Endodermal cell (in vitro differentiated cells): ENCODE measurements around the gene LAMC2. TPM values are rescaled to one million over a fixed set of nuclear protein-coding genes. Genes with fewer than 3 reads are reported as not detected.

ENCODE experiments used
- DNase-seq: peaks from one replicate; pipeline ENCODE4 v3.0.0-alpha.2; 2017
- H3K27ac ChIP-seq: 2 replicates; pipeline ENCODE4 v1.5.1; 2013; ENCODE audit warnings: mild to moderate bottlenecking, low read depth, low read length, moderate library complexity
- H3K27me3 ChIP-seq: 2 replicates; pipeline ENCODE4 v1.6.1; 2013; ENCODE audit warnings: mild to moderate bottlenecking, low read length, moderate library complexity; ENCODE audit not compliant: insufficient read depth, control insufficient read depth, poor library complexity, severe bottlenecking
- H3K36me3 ChIP-seq: 2 replicates; pipeline ENCODE4 v1.7.0; 2013; ENCODE audit warnings: mild to moderate bottlenecking, low read length, moderate library complexity; ENCODE audit not compliant: control insufficient read depth, insufficient read depth
- H3K4me1 ChIP-seq: one replicate; pipeline ENCODE4 v1.7.0; 2013; ENCODE audit warnings: low read length; ENCODE audit not compliant: control insufficient read depth, insufficient read depth
- H3K4me3 ChIP-seq: 2 replicates; pipeline ENCODE4 v1.5.1; 2013; ENCODE audit warnings: mild to moderate bottlenecking, low read length, moderate library complexity
- H3K9ac ChIP-seq: 2 replicates; pipeline ENCODE4 v1.6.1; 2013; ENCODE audit warnings: mild to moderate bottlenecking, low read length, moderate library complexity; ENCODE audit not compliant: poor library complexity, severe bottlenecking; ENCODE audit errors: extremely low read depth
- H3K9me3 ChIP-seq: 2 replicates; pipeline ENCODE4 v1.6.1; 2013; ENCODE audit warnings: mild to moderate bottlenecking, low read length, moderate library complexity; ENCODE audit not compliant: control insufficient read depth
- H3K27ac Mint-ChIP-seq: 2 replicates; pipeline ENCODE4 v1.8.0; 2020; ENCODE audit warnings: mixed read lengths
- H3K27me3 Mint-ChIP-seq: 2 replicates; pipeline ENCODE4 v1.8.0; 2021; ENCODE audit warnings: mild to moderate bottlenecking, mixed read lengths; ENCODE audit not compliant: insufficient read depth
- H3K36me3 Mint-ChIP-seq: 2 replicates; pipeline ENCODE4 v1.8.0; 2020; ENCODE audit warnings: low read depth, mixed read lengths
- H3K4me1 Mint-ChIP-seq: 2 replicates; pipeline ENCODE4 v1.8.0; 2020; ENCODE audit warnings: mixed read lengths
- H3K4me3 Mint-ChIP-seq: 2 replicates; pipeline ENCODE4 v1.8.0; 2020; ENCODE audit warnings: mild to moderate bottlenecking, moderate library complexity, mixed read lengths
- H3K9me3 Mint-ChIP-seq: 2 replicates; pipeline ENCODE4 v1.8.0; 2020; ENCODE audit warnings: mild to moderate bottlenecking, mixed read lengths
- CTCF ChIP-seq: fragments of 200-600 bp; sonication (generic); conservative IDR thresholded peaks from 2 replicates; pipeline ENCODE4 v1.5.0; 2021; ENCODE audit warnings: antibody characterized with exemption, mild to moderate bottlenecking
- WGBS, 2 experiments: methylation state at CpG; one replicate each; pipeline versions ENCODE4 v1.1.5 to v1.1.7; 2013; ENCODE audit warnings: missing lambda C conversion rate in 2 of 2, mixed read lengths in 1 of 2; ENCODE audit not compliant: insufficient coverage in 1 of 2, insufficient read length in 1 of 2; 5-methylcytosine and 5-hydroxymethylcytosine counted together
- total RNA-seq, 2 donors: library from RNA; stranded (reverse); fragmentation: NEBNext Ultra II Directional in 1 of 2; extraction: Animal tissue kit (Norgen Biotek cat#: 25700) in 1 of 2; gene quantifications; 2 replicates in 1 of 2; 3 replicates in 1 of 2; pipeline ENCODE4 v1.2.1, GENCODE V29; 2021

The LAMC2 gene
- total RNA-seq, 2 donors from 2014 or later, result 2.8 to 4.8 TPM

- Mint-ChIP-seq H3K4me3 (no peak overlapping the region), H3K36me3 (no peaks in the 10 kb centered on the region), H3K9me3 (no peaks in the 10 kb centered on the region), H3K27ac (no peak overlapping the region), H3K27me3 (peaks cover 3% of the 10 kb centered on the region), H3K4me1 (peaks cover 2% of the 10 kb centered on the region)
- TF ChIP-seq CTCF, result no peak
- DNase-seq, result no peak
- Histone ChIP-seq H3K27ac (no peak overlapping the region), H3K4me1 (no peaks in the 10 kb centered on the region), H3K4me3 (no peak overlapping the region), H3K9ac (no peak overlapping the region), H3K27me3 (peaks cover 4% of the 10 kb centered on the region), H3K9me3 (no peaks in the 10 kb centered on the region), H3K36me3 (no peaks in the 10 kb centered on the region)
- WGBS, 2 experiments, result 100% methylated on average over 1 of the region's 3 CpGs; no CpG with 5 or more reads in 1 of the 2 experiments
These were observed 17.0 kb downstream of the LAMC2 start for GRCh38 chr1:183203094-183203493.

GRCh38 chr1:183205196-183205781 lies 19.2 kb downstream of the LAMC2 start:
- Histone ChIP-seq H3K4me1 (no peaks in the 10 kb centered on the region), H3K9ac (no peak overlapping the region), H3K36me3 (no peaks in the 10 kb centered on the region), H3K9me3 (no peaks in the 10 kb centered on the region), H3K27ac (no peak overlapping the region), H3K4me3 (no peak overlapping the region), H3K27me3 (peaks cover 4% of the 10 kb centered on the region)
- Mint-ChIP-seq H3K9me3 (no peaks in the 10 kb centered on the region), H3K27me3 (peaks cover 3% of the 10 kb centered on the region), H3K36me3 (no peaks in the 10 kb centered on the region), H3K27ac (no peak overlapping the region), H3K4me3 (no peak overlapping the region), H3K4me1 (peaks cover 2% of the 10 kb centered on the region)
- 94 to 96% methylated on average over 2 to 3 of the region's 3 CpGs for WGBS, 2 experiments
- no peak for DNase-seq
- no peak for TF ChIP-seq CTCF

GRCh38 chr1:183206538-183207122 lies 20.6 kb downstream of the LAMC2 start:
- H3K27me3 Mint-ChIP-seq, result peaks cover 3% of the 10 kb centered on the region
- H3K36me3 Mint-ChIP-seq, result no peaks in the 10 kb centered on the region
- WGBS, 2 experiments, result 86 to 97% methylated on average over 3 to 6 of the region's 6 CpGs
- Histone ChIP-seq H3K4me1 (no peaks in the 10 kb centered on the region), H3K36me3 (no peaks in the 10 kb centered on the region), H3K9ac (no peak overlapping the region), H3K27me3 (peaks cover 4% of the 10 kb centered on the region), H3K4me3 (no peak overlapping the region), H3K27ac (no peak overlapping the region), H3K9me3 (no peaks in the 10 kb centered on the region)
- no peaks in the 10 kb centered on the region for H3K4me1 Mint-ChIP-seq
- DNase-seq, result no peak
- no peak overlapping the region for H3K4me3 Mint-ChIP-seq
- no peak for TF ChIP-seq CTCF
- H3K27ac Mint-ChIP-seq, result no peak overlapping the region
- no peaks in the 10 kb centered on the region for H3K9me3 Mint-ChIP-seq
